Mononuclear cell (primary cell): Measurements from ENCODE around the gene MYBPC1. TPM values are rescaled to one million over a fixed set of nuclear protein-coding genes. Genes with fewer than 3 reads are reported as not detected.
"Not testable (repeated sequence)": the region's sequence is repeated elsewhere in the genome, so short reads cannot be mapped to it uniquely, and the experiment has no call there.

ENCODE experiments used
- H3K27me3 ChIP-seq: 2 replicates; pipeline ENCODE4 v1.6.0; 2011; ENCODE audit warnings: low read length, control low read depth; ENCODE audit not compliant: insufficient read depth
- H3K4me1 ChIP-seq: 2 replicates; pipeline ENCODE4 v1.5.1; 2011; ENCODE audit warnings: mild to moderate bottlenecking, low read length, control low read depth; ENCODE audit not compliant: insufficient read depth
- H3K4me3 ChIP-seq: 2 replicates; pipeline ENCODE4 v1.5.1; 2011; ENCODE audit warnings: mild to moderate bottlenecking, low read length, moderate library complexity
- H3K9me3 ChIP-seq: 2 replicates; pipeline ENCODE4 v1.5.1; 2011; ENCODE audit warnings: low read depth, mild to moderate bottlenecking, control low read depth, low read length
- total RNA-seq: library from RNA; depleted of rRNA; stranded (reverse); fragments of >200 nt; gene quantifications from one replicate; pipeline ENCODE4 v1.2.3, GENCODE V29; 2012

The MYBPC1 gene
- total RNA-seq, 1 donor = not detected

GRCh38 chr12:101660662-101661061 is 65.9 kb downstream of the MYBPC1 start:
- not testable (repeated sequence) for H3K27me3 ChIP-seq, H3K9me3 ChIP-seq, H3K4me3 ChIP-seq, H3K4me1 ChIP-seq

GRCh38 chr12:101663298-101663697 is 68.5 kb downstream of the MYBPC1 start:
- Histone ChIP-seq H3K4me1 (no peaks in the 10 kb centered on the region), H3K27me3 (no peaks in the 10 kb centered on the region), H3K4me3 (no peak overlapping the region), H3K9me3 (no peaks in the 10 kb centered on the region)

- H3K27me3 ChIP-seq = no peaks in the 10 kb centered on the region
- no peak overlapping the region for H3K4me3 ChIP-seq
- H3K9me3 ChIP-seq = no peaks in the 10 kb centered on the region
- peaks cover 6% of the 10 kb centered on the region for H3K4me1 ChIP-seq
Observed at GRCh38 chr12:101664992-101665391, 70.2 kb downstream of the MYBPC1 start.

GRCh38 chr12:101666052-101666728 is 71.4 kb downstream of the MYBPC1 start:
- no peaks in the 10 kb centered on the region for H3K9me3 ChIP-seq
- H3K4me3 ChIP-seq = no peak overlapping the region
- H3K4me1 ChIP-seq = peaks cover 18% of the 10 kb centered on the region
- no peaks in the 10 kb centered on the region for H3K27me3 ChIP-seq

- Histone ChIP-seq H3K4me1 (peaks cover 32% of the 10 kb centered on the region), H3K4me3 (no peak overlapping the region), H3K9me3 (no peaks in the 10 kb centered on the region), H3K27me3 (no peaks in the 10 kb centered on the region)
Observed at GRCh38 chr12:101667591-101667990, 72.8 kb downstream of the MYBPC1 start.

GRCh38 chr12:101670007-101670671 is 75.4 kb downstream of the MYBPC1 start:
- H3K27me3 ChIP-seq = no peaks in the 10 kb centered on the region
- no peak overlapping the region for H3K4me3 ChIP-seq
- H3K4me1 ChIP-seq = peaks cover 37% of the 10 kb centered on the region
- no peaks in the 10 kb centered on the region for H3K9me3 ChIP-seq

- no peaks in the 10 kb centered on the region for H3K9me3 ChIP-seq
- peaks cover 37% of the 10 kb centered on the region for H3K4me1 ChIP-seq
- H3K4me3 ChIP-seq = no peak overlapping the region
- no peaks in the 10 kb centered on the region for H3K27me3 ChIP-seq
Observed at GRCh38 chr12:101671157-101671791, 76.5 kb downstream of the MYBPC1 start.

GRCh38 chr12:101671833-101672232 is 77.1 kb downstream of the MYBPC1 start:
- no peaks in the 10 kb centered on the region for H3K27me3 ChIP-seq
- H3K4me3 ChIP-seq = no peak overlapping the region
- no peaks in the 10 kb centered on the region for H3K9me3 ChIP-seq
- peaks cover 37% of the 10 kb centered on the region for H3K4me1 ChIP-seq

GRCh38 chr12:101675555-101675954 is 80.8 kb downstream of the MYBPC1 start:
- H3K9me3 ChIP-seq = no peaks in the 10 kb centered on the region

GRCh38 chr12:101676497-101676896 is 81.7 kb downstream of the MYBPC1 start:
- H3K4me1 ChIP-seq = peaks cover 16% of the 10 kb centered on the region
- not testable (repeated sequence) for H3K4me3 ChIP-seq, H3K9me3 ChIP-seq, H3K27me3 ChIP-seq

More at GRCh38 chr12:101675555-101675954, 80.8 kb downstream of the MYBPC1 start:
- Histone ChIP-seq H3K27me3 (no peaks in the 10 kb centered on the region), H3K4me1 (peaks cover 25% of the 10 kb centered on the region), H3K4me3 (no peak overlapping the region)

GRCh38 chr12:101678081-101678480 is 83.3 kb downstream of the MYBPC1 start:
- H3K9me3 ChIP-seq = no peaks in the 10 kb centered on the region
- no peaks in the 10 kb centered on the region for H3K27me3 ChIP-seq
- no peaks in the 10 kb centered on the region for H3K4me1 ChIP-seq
- no peak overlapping the region for H3K4me3 ChIP-seq

- no peaks in the 10 kb centered on the region for H3K9me3 ChIP-seq
- no peaks in the 10 kb centered on the region for H3K27me3 ChIP-seq
- H3K4me3 ChIP-seq = no peak overlapping the region
- no peaks in the 10 kb centered on the region for H3K4me1 ChIP-seq
Observed at GRCh38 chr12:101680240-101680639, 85.5 kb downstream of the MYBPC1 start.

GRCh38 chr12:101680647-101681046 is 85.9 kb downstream of the MYBPC1 start:
- no peaks in the 10 kb centered on the region for H3K4me1 ChIP-seq
- H3K9me3 ChIP-seq = no peaks in the 10 kb centered on the region
- no peaks in the 10 kb centered on the region for H3K27me3 ChIP-seq
- no peak overlapping the region for H3K4me3 ChIP-seq

GRCh38 chr12:101681627-101682026 is 86.9 kb downstream of the MYBPC1 start:
- H3K4me1 ChIP-seq, H3K9me3 ChIP-seq, H3K27me3 ChIP-seq, H3K4me3 ChIP-seq: not testable (repeated sequence)

GRCh38 chr12:101685092-101685491 is 90.3 kb downstream of the MYBPC1 start:
- H3K4me1 ChIP-seq = no peaks in the 10 kb centered on the region
- no peaks in the 10 kb centered on the region for H3K9me3 ChIP-seq
- no peaks in the 10 kb centered on the region for H3K27me3 ChIP-seq
- H3K4me3 ChIP-seq = no peak overlapping the region
